ENCODE results near the gene CDK3.

DNA sequence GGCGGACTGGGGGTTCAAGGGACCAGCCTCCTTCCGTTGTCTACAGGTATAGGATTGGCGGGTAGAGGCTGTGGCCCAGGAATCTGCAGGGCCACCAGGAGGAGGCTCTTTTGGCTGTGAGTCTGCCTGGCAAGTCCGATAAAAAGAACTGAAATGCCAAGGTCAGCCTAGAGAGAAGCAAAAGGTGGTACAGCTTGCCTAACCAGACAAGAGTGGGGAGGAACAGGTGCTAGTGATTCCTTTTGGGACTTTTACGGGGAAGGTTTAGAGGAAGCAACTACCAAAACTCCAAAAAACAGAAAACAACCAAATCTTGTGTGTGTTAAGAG lies 32.1 kb downstream of the CDK3 start:
- TF ChIP-seq, protein P1, sequence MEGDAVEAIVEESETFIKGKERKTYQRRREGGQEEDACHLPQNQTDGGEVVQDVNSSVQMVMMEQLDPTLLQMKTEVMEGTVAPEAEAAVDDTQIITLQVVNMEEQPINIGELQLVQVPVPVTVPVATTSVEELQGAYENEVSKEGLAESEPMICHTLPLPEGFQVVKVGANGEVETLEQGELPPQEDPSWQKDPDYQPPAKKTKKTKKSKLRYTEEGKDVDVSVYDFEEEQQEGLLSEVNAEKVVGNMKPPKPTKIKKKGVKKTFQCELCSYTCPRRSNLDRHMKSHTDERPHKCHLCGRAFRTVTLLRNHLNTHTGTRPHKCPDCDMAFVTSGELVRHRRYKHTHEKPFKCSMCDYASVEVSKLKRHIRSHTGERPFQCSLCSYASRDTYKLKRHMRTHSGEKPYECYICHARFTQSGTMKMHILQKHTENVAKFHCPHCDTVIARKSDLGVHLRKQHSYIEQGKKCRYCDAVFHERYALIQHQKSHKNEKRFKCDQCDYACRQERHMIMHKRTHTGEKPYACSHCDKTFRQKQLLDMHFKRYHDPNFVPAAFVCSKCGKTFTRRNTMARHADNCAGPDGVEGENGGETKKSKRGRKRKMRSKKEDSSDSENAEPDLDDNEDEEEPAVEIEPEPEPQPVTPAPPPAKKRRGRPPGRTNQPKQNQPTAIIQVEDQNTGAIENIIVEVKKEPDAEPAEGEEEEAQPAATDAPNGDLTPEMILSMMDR (IDR thresholded peaks at IDR 0.05), result no peak
- TF ChIP-seq POLR2A (IDR thresholded peaks at IDR 0.05) (no peak), EP300 (IDR thresholded peaks at IDR 0.05) (no peak)
